ENCODE data around the gene LCLAT1.
"Not testable (repeated sequence)": the region's sequence is repeated elsewhere in the genome, so short reads cannot be mapped to it uniquely, and the experiment has no call there.

The LCLAT1 gene

DNA sequence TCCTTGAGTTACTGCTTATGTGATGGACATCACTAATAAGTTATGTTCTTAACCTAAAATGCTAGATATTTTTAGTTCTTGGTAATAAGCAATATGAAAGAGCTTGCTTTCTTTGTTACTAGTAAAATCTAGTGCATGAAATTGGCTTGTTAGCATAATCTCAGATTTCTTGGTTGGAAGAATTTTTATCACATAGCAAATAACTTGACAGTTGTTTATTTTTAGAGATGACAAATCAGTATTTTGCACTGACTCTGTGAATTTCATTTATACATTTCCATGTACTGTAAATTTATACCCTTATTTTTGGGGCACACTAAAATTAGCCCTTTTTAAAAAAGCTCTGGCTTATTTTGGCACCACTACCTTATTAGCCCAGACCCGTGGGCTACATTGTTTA lies 45.6 kb downstream of the LCLAT1 start:
- no peaks in the 10 kb centered on the region for H3K27me3 ChIP-seq (replicated peaks; ENCODE audit: control insufficient read depth, insufficient read depth, low read length)
- no peak for DNase-seq (ENCODE audit: extremely low read depth, insufficient read length)
- TF ChIP-seq CTCF (IDR thresholded peaks at IDR 0.05; ENCODE audit: insufficient read depth, low read length, poor library complexity, severe bottlenecking), result no peak
- H3K4me3 ChIP-seq (replicated peaks; ENCODE audit: low read depth, low read length), result no peak overlapping the region
- H3K36me3 ChIP-seq (ENCODE audit: control insufficient read depth, insufficient read depth, low read length), result no peaks in the 10 kb centered on the region

DNA sequence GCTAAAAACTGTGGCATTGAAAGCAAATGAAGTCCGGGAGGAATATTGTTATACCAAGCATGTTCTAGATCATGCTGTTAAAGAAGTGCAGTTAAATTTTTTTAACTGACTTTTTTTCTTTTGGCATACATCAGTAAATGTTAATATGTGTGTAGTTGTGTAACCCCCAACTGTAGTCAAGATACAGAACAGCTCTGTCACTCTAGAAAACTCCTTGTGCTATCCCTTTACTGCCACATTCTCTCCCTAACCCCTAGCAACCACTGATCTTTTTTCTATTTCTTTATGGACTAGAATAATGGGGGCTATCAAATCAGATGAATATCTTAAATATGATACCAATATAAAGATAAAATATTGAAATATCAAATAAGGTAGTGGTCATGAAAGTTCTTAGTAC lies 46.4 kb downstream of the LCLAT1 start:
- no peak for TF ChIP-seq CTCF (IDR thresholded peaks at IDR 0.05; ENCODE audit: insufficient read depth, low read length, poor library complexity, severe bottlenecking)
- no peak for DNase-seq (ENCODE audit: extremely low read depth, insufficient read length)

GRCh38 chr2:30495896-30496295 lies 48.9 kb downstream of the LCLAT1 start:
- not testable (repeated sequence) for H3K27me3 ChIP-seq (replicated peaks; ENCODE audit: control insufficient read depth, insufficient read depth, low read length); H3K36me3 ChIP-seq (ENCODE audit: control insufficient read depth, insufficient read depth, low read length); H3K4me3 ChIP-seq (replicated peaks; ENCODE audit: low read depth, low read length); DNase-seq (ENCODE audit: extremely low read depth, insufficient read length)

More for the DNA sequence above, 46.4 kb downstream of the LCLAT1 start:
- no peaks in the 10 kb centered on the region for H3K27me3 ChIP-seq (replicated peaks; ENCODE audit: control insufficient read depth, insufficient read depth, low read length)
- no peak overlapping the region for H3K4me3 ChIP-seq (replicated peaks; ENCODE audit: low read depth, low read length)
- no peaks in the 10 kb centered on the region for H3K36me3 ChIP-seq (ENCODE audit: control insufficient read depth, insufficient read depth, low read length)

GRCh38 chr2:30499681-30500080 lies 52.6 kb downstream of the LCLAT1 start:
- Histone ChIP-seq H3K36me3 (ENCODE audit: control insufficient read depth, insufficient read depth, low read length) (no peaks in the 10 kb centered on the region), H3K4me3 (replicated peaks; ENCODE audit: low read depth, low read length) (no peak overlapping the region), H3K27me3 (replicated peaks; ENCODE audit: control insufficient read depth, insufficient read depth, low read length) (no peaks in the 10 kb centered on the region)
- DNase-seq (ENCODE audit: extremely low read depth, insufficient read length), result no peak
- TF ChIP-seq CTCF (IDR thresholded peaks at IDR 0.05; ENCODE audit: insufficient read depth, low read length, poor library complexity, severe bottlenecking), result no peak

DNA sequence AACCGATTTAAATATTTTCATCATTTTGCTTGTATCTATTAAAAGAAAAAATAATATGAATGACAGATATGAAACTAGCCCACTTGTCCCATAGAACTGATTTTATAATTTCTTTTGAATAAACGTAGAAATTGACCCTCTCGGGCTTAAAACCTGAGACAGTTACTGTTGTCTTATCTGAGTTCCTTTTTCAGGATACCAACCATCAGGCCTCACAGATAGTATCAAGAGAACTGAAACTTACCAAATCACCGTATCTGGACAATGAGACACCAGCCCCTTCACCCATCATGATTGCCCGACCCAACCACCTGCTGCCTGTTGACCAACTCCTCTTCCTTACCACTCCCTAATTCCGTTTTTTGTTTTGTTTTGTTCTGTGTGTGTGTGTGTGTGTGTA lies 53.7 kb downstream of the LCLAT1 start:
- no peak for DNase-seq (ENCODE audit: extremely low read depth, insufficient read length)
- no peak overlapping the region for H3K4me3 ChIP-seq (replicated peaks; ENCODE audit: low read depth, low read length)
- TF ChIP-seq CTCF (IDR thresholded peaks at IDR 0.05; ENCODE audit: insufficient read depth, low read length, poor library complexity, severe bottlenecking), result no peak
- no peaks in the 10 kb centered on the region for H3K27me3 ChIP-seq (replicated peaks; ENCODE audit: control insufficient read depth, insufficient read depth, low read length)
- H3K36me3 ChIP-seq (ENCODE audit: control insufficient read depth, insufficient read depth, low read length), result no peaks in the 10 kb centered on the region

GRCh38 chr2:30502310-30502709 lies 55.3 kb downstream of the LCLAT1 start:
- Histone ChIP-seq H3K4me3 (replicated peaks; ENCODE audit: low read depth, low read length) (no peak overlapping the region), H3K36me3 (ENCODE audit: control insufficient read depth, insufficient read depth, low read length) (no peaks in the 10 kb centered on the region), H3K27me3 (replicated peaks; ENCODE audit: control insufficient read depth, insufficient read depth, low read length) (no peaks in the 10 kb centered on the region)
- TF ChIP-seq CTCF (IDR thresholded peaks at IDR 0.05; ENCODE audit: insufficient read depth, low read length, poor library complexity, severe bottlenecking), result no peak
- no peak for DNase-seq (ENCODE audit: extremely low read depth, insufficient read length)
